Measurements from ENCODE around the gene GRM7. TPM values are rescaled to one million over a fixed set of nuclear protein-coding genes. Genes with fewer than 3 reads are reported as not detected.

Gene GRM7
- total RNA-seq, result 0.05 TPM in 1 of 2 replicates, not detected in the other

- no peak for DNase-seq
Measured at GRCh38 chr3:6860954-6861624, at the start of gene GRM7. Gene GRM7 (plus strand): TSS chr3:6861115.

GRCh38 chr3:6821411-6821810 lies 39.5 kb upstream of the GRM7 start:
- DNase-seq, result no peak

GRCh38 chr3:6825524-6825923 lies 35.4 kb upstream of the GRM7 start:
- DNase-seq, result no peak

GRCh38 chr3:6827453-6827852 lies 33.5 kb upstream of the GRM7 start:
- no peak for DNase-seq

GRCh38 chr3:6844723-6845122 lies 16.2 kb upstream of the GRM7 start:
- no peak for DNase-seq

GRCh38 chr3:6854184-6854583 lies 6.7 kb upstream of the GRM7 start:
- DNase-seq, result no peak

- DNase-seq, result no peak
Measured at GRCh38 chr3:6857510-6857909, 3.4 kb upstream of the GRM7 start.

GRCh38 chr3:6860149-6860953 lies 564 bp upstream of the GRM7 start:
- DNase-seq, result no peak

- no peak for DNase-seq
Measured at GRCh38 chr3:6861625-6862000, 698 bp downstream of the GRM7 start.

- no peak for DNase-seq
Measured at GRCh38 chr3:6862041-6862879, 1.3 kb downstream of the GRM7 start.

GRCh38 chr3:6862880-6863195 lies 1.9 kb downstream of the GRM7 start:
- no peak for DNase-seq

GRCh38 chr3:6867269-6867668 lies 6.4 kb downstream of the GRM7 start:
- no peak for DNase-seq

- no peak for DNase-seq
Measured at GRCh38 chr3:6878731-6879130, 17.8 kb downstream of the GRM7 start.

- DNase-seq, result no peak
Measured at GRCh38 chr3:6912240-6912639, 51.3 kb downstream of the GRM7 start.

GRCh38 chr3:6915898-6916297 lies 55.0 kb downstream of the GRM7 start:
- DNase-seq, result no peak

GRCh38 chr3:6921066-6921465 lies 60.2 kb downstream of the GRM7 start:
- DNase-seq, result no peak

GRCh38 chr3:6921876-6922275 lies 61.0 kb downstream of the GRM7 start:
- no peak for DNase-seq

GRCh38 chr3:6928064-6928463 lies 67.1 kb downstream of the GRM7 start:
- no peak for DNase-seq

GRCh38 chr3:6929918-6930317 lies 69.0 kb downstream of the GRM7 start:
- no peak for DNase-seq

GRCh38 chr3:6935418-6935817 lies 74.5 kb downstream of the GRM7 start:
- DNase-seq, result peak; percentile 10

- DNase-seq, result peak; percentile 1
Measured at GRCh38 chr3:6935970-6936369, 75.1 kb downstream of the GRM7 start.

- DNase-seq, result no peak
Measured at GRCh38 chr3:6962801-6963200, 101.9 kb downstream of the GRM7 start.

- no peak for DNase-seq
Measured at GRCh38 chr3:6965881-6966280, 105.0 kb downstream of the GRM7 start.

GRCh38 chr3:6971933-6972332 lies 111.0 kb downstream of the GRM7 start:
- no peak for DNase-seq

All from dermis blood vessel endothelial cell (primary cell).